ENCODE results near the gene YPEL1.

GRCh38 chr22:21673534-21674321, 61.9 kb downstream of the YPEL1 start:
- TF ChIP-seq CTCF (conservative IDR thresholded peaks at IDR 0.05 in 1 of 2, IDR thresholded peaks at IDR 0.05 in 1 of 2; ENCODE audit: low read depth in 1 of 2, low read length in 2 of 2) (no peak), EZH2 (IDR thresholded peaks at IDR 0.05; ENCODE audit: low read length, missing control alignments) (no peak)

All from fibroblast of lung (primary cell).